A549 (cell line): Measurements from ENCODE around the gene EMX1. TPM values are rescaled to one million over a fixed set of nuclear protein-coding genes. Genes with fewer than 3 reads are reported as not detected.

Experiments used
- ATAC-seq, 2 experiments: fragments of 200-7000 bp in 1 of 2; fragments of >200 bp in 1 of 2; cut with Nextera tagmentation in 1 of 2; cut with Tn5 transposase in 1 of 2; 3 replicates each; pipeline versions ENCODE4 v1.8.0 to v1.9.1; 2018 to 2020; ENCODE audit warnings: mild to moderate bottlenecking in 1 of 2, moderate library complexity in 1 of 2
- CTCF ChIA-PET: fragments of 300-600 bp; sonication (Branson Sonifier 250); formaldehyde crosslinking; extraction: SDS; loops from one replicate; lab custom pipeline; 2021; ENCODE audit warnings: antibody characterized with exemption, inconsistent platforms; lab: Yijun Ruan, JAX
- POLR2A ChIA-PET: fragments of 350-600 bp; formaldehyde crosslinking; extraction: SDS; loops from one replicate; lab custom pipeline; 2021; ENCODE audit warnings: antibody characterized with exemption, inconsistent platforms; lab: Yijun Ruan, JAX
- DNase-seq, 2 experiments: peaks; one replicate each; pipeline versions ENCODE4 v3.0.0 to v3.0.0-alpha.2; 2011 to 2016; ENCODE audit warnings: low read depth in 1 of 2, low spot score in 1 of 2
- FAIRE-seq: peaks from 2 replicates; lab custom pipeline; 2011; peaks lifted over from hg19 to GRCh38; lab: Jason Lieb, UNC
- H3K27ac ChIP-seq, 2 experiments: fragments of >200 bp; sonication (Bioruptor Twin); formaldehyde crosslinking; 3 replicates each; pipeline ENCODE4 v1.5.1; 2016 to 2017
- H3K4me1 ChIP-seq: fragments of >200 bp; sonication (Bioruptor Twin); formaldehyde crosslinking; 3 replicates; pipeline ENCODE4 v1.6.1; 2016
- H3K4me2 ChIP-seq: fragments of >200 bp; sonication (Bioruptor Twin); formaldehyde crosslinking; 3 replicates; pipeline ENCODE4 v1.6.1; 2016
- H3K4me3 ChIP-seq: fragments of >200 bp; sonication (Bioruptor Twin); formaldehyde crosslinking; 3 replicates; pipeline ENCODE4 v1.5.1; 2016
- H3K9me3 ChIP-seq: fragments of >200 bp; sonication (Bioruptor Twin); formaldehyde crosslinking; 3 replicates; pipeline ENCODE4 v1.6.1; 2016
- BHLHE40 ChIP-seq: IDR thresholded peaks from 2 replicates; pipeline ENCODE4 v1.6.1; 2012; ENCODE audit warnings: low read depth, low read length, inconsistent platforms
- CHD2 ChIP-seq: fragments of 150-350 bp; IDR thresholded peaks from 2 replicates; pipeline ENCODE4 v1.6.1; 2014; ENCODE audit warnings: low read length; ENCODE audit not compliant: partially characterized antibody
- EHF ChIP-seq: fragments of 250-450 bp; sonication (Bioruptor Pico); IDR thresholded peaks from 2 replicates; pipeline ENCODE4 v1.5.0; 2020; ENCODE audit warnings: mild to moderate bottlenecking
- EP300 ChIP-seq, 2 experiments: fragments of >200 bp; sonication (Bioruptor Twin); formaldehyde crosslinking; IDR thresholded peaks; 2 replicates in 1 of 2; 3 replicates in 1 of 2; pipeline ENCODE4 v1.6.1; 2016 to 2017
- GATA3 ChIP-seq: IDR thresholded peaks from 2 replicates; pipeline ENCODE4 v1.6.1; 2012; ENCODE audit warnings: borderline replicate concordance
- HEYL ChIP-seq: fragments of 250-450 bp; sonication (Bioruptor Pico); IDR thresholded peaks from 2 replicates; pipeline ENCODE4 v1.8.0; 2021; ENCODE audit warnings: mild to moderate bottlenecking, moderate library complexity
- HOXB5 ChIP-seq: fragments of 250-450 bp; sonication (Bioruptor Pico); IDR thresholded peaks from 2 replicates; pipeline ENCODE4 v1.5.0; 2020; ENCODE audit warnings: mild to moderate bottlenecking, moderate library complexity
- JUN ChIP-seq, 2 experiments: fragments of >200 bp; sonication (Bioruptor Twin); formaldehyde crosslinking; IDR thresholded peaks; 2 replicates in 1 of 2; 3 replicates in 1 of 2; pipeline ENCODE4 v1.6.1; 2016 to 2017
- JUNB ChIP-seq: fragments of >200 bp; sonication (Bioruptor Twin); formaldehyde crosslinking; IDR thresholded peaks from 2 replicates; pipeline ENCODE4 v1.6.1; 2016
- MAFK ChIP-seq: fragments of 450-650 bp; IDR thresholded peaks from 2 replicates; pipeline ENCODE4 v1.6.1; 2014; ENCODE audit not compliant: partially characterized antibody
- NFE2L2 ChIP-seq: fragments of 150-350 bp; conservative IDR thresholded peaks from 2 replicates; pipeline ENCODE4 v1.6.1; 2014; ENCODE audit warnings: low read length
- NR3C1 ChIP-seq: fragments of >200 bp; sonication (Bioruptor Twin); formaldehyde crosslinking; IDR thresholded peaks from 3 replicates; pipeline ENCODE4 v1.6.1; 2017
- POLR2A ChIP-seq: IDR thresholded peaks from 2 replicates; pipeline ENCODE4 v1.6.1; 2012; ENCODE audit warnings: mild to moderate bottlenecking, low read length
- RARB ChIP-seq: fragments of 250-450 bp; sonication (Bioruptor Pico); IDR thresholded peaks from 2 replicates; pipeline ENCODE4 v1.8.0; 2021; ENCODE audit warnings: mild to moderate bottlenecking, moderate library complexity
- RFX5 ChIP-seq: fragments of 450-650 bp; IDR thresholded peaks from 2 replicates; pipeline ENCODE4 v1.7.1; 2014; ENCODE audit warnings: antibody characterized with exemption, mild to moderate bottlenecking, moderate library complexity
- ZSCAN20 ChIP-seq: fragments of 250-450 bp; sonication (Bioruptor Pico); IDR thresholded peaks from 2 replicates; pipeline ENCODE4 v1.8.0; 2022; ENCODE audit warnings: mild to moderate bottlenecking, moderate library complexity
- WGBS: methylation state at CpG from one replicate; pipeline ENCODE4 v1.1.6; 2017; ENCODE audit errors: missing lambda C conversion rate; 5-methylcytosine and 5-hydroxymethylcytosine counted together
- polyA plus RNA-seq, 4 experiments: library from polyadenylated mRNA; depleted of rRNA in 3 of 4; stranded (reverse); fragments of >200 nt; fragmentation: RNase III in 1 of 4; extraction: RNeasy Plus Mini Kit Qiagen cat#74134 plus additional on column Dnase treatment in 1 of 4; gene quantifications; 2 replicates in 3 of 4; 3 replicates in 1 of 4; pipeline ENCODE4 v1.2.3, GENCODE V29; 2011 to 2017
- TF ChIP-seq, protein P1 (sequence below): fragments of 200-600 bp; sonication (generic); IDR thresholded peaks from 2 replicates; pipeline ENCODE4 v1.6.1; 2016; ENCODE audit warnings: antibody characterized with exemption, mild to moderate bottlenecking, moderate library complexity
- TF ChIP-seq, protein P2 (sequence below): fragments of 450-650 bp; IDR thresholded peaks from 2 replicates; pipeline ENCODE4 v1.6.1; 2014; ENCODE audit warnings: antibody characterized with exemption
- TF ChIP-seq, protein P3 (sequence below): fragments of 250-450 bp; sonication (Bioruptor Pico); IDR thresholded peaks from 2 replicates; pipeline ENCODE4 v1.5.0; 2020; ENCODE audit warnings: low read depth, mild to moderate bottlenecking, moderate library complexity
- TF ChIP-seq, protein P4 (sequence below): fragments of >200 bp; sonication (Bioruptor Twin); formaldehyde crosslinking; IDR thresholded peaks from 2 replicates; pipeline ENCODE4 v1.6.1; 2016
- TF ChIP-seq, protein P5 (sequence below): fragments of >200 bp; sonication (Bioruptor Twin); formaldehyde crosslinking; IDR thresholded peaks from 3 replicates; pipeline ENCODE4 v1.5.1; 2016
- TF ChIP-seq, protein P6 (sequence below): fragments of >200 bp; sonication (Bioruptor Twin); formaldehyde crosslinking; IDR thresholded peaks from 3 replicates; pipeline ENCODE4 v1.6.1; 2016

Gene EMX1
- polyA plus RNA-seq, 2 of the 4 experiments (the other 2 are of a cell fraction): 0.05 TPM; not detected in 1

DNA sequence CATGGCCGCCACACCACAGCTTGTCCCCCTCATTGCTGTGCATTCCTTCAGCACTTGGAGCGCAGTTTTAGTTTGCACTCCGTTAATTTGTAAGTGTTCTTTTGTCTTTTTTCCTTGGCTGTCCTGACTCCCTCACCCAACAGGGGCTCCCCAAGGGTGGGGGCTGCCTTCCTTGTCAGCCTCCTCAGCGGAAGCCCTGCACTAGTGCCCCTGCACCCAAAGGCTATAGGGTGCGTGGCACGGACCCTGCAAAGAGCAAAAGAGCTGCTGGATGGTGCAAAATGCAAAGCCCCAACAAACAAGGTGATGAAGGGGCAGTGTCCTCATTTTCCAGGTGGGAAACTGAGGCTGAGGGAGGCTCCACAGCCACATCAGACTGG lies 46.8 kb downstream of the EMX1 start:
- WGBS: 92% methylated on average over 6 of the region's 6 CpGs
- CTCF ChIA-PET: interaction anchor here (1.0 to 3.1 kb wide), 6 partner anchors 10 to 249 kb away, joined by 3 to 19 read pairs (median 6); no protein-coding TSS in a partner anchor

DNA sequence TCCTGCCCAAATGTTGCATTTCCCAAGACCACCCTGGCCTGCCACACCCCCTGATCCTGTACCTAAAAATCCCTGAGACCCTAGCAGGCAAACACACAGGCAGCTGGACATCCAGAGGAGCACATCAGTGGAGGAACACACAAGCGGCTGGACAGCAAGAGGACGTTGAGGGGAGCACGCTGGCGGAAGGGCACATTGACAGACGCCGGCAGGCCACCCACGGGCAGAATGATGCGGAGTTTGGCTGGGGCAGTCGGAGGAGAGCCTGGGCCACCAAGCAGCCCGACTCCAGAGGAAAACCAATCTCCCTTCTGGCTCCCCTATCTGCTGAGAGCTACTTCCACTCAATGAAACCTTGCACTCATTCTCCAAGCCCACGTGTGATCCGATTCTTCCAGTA lies 47.7 kb downstream of the EMX1 start:
- Histone ChIP-seq H3K27ac (no peak overlapping the region; a peak in 1 of 6 replicates), H3K4me2 (no peak overlapping the region)
- POLR2A ChIA-PET: no interaction called here
- TF ChIP-seq POLR2A (no peak), RFX5 (no peak), ZSCAN20 (CRISPR knock-in tag) (no peak), JUN (IDR thresholded peaks at IDR 0.05) (no peak), HEYL (CRISPR knock-in tag) (no peak), NFE2L2 (no peak), RARB (CRISPR knock-in tag) (no peak), HOXB5 (CRISPR knock-in tag) (no peak), GATA3 (no peak), MAFK (no peak)
- TF ChIP-seq, protein P1, sequence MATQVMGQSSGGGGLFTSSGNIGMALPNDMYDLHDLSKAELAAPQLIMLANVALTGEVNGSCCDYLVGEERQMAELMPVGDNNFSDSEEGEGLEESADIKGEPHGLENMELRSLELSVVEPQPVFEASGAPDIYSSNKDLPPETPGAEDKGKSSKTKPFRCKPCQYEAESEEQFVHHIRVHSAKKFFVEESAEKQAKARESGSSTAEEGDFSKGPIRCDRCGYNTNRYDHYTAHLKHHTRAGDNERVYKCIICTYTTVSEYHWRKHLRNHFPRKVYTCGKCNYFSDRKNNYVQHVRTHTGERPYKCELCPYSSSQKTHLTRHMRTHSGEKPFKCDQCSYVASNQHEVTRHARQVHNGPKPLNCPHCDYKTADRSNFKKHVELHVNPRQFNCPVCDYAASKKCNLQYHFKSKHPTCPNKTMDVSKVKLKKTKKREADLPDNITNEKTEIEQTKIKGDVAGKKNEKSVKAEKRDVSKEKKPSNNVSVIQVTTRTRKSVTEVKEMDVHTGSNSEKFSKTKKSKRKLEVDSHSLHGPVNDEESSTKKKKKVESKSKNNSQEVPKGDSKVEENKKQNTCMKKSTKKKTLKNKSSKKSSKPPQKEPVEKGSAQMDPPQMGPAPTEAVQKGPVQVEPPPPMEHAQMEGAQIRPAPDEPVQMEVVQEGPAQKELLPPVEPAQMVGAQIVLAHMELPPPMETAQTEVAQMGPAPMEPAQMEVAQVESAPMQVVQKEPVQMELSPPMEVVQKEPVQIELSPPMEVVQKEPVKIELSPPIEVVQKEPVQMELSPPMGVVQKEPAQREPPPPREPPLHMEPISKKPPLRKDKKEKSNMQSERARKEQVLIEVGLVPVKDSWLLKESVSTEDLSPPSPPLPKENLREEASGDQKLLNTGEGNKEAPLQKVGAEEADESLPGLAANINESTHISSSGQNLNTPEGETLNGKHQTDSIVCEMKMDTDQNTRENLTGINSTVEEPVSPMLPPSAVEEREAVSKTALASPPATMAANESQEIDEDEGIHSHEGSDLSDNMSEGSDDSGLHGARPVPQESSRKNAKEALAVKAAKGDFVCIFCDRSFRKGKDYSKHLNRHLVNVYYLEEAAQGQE: no peak
- TF ChIP-seq, protein P2, sequence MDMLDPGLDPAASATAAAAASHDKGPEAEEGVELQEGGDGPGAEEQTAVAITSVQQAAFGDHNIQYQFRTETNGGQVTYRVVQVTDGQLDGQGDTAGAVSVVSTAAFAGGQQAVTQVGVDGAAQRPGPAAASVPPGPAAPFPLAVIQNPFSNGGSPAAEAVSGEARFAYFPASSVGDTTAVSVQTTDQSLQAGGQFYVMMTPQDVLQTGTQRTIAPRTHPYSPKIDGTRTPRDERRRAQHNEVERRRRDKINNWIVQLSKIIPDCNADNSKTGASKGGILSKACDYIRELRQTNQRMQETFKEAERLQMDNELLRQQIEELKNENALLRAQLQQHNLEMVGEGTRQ: no peak
- TF ChIP-seq, protein P3, sequence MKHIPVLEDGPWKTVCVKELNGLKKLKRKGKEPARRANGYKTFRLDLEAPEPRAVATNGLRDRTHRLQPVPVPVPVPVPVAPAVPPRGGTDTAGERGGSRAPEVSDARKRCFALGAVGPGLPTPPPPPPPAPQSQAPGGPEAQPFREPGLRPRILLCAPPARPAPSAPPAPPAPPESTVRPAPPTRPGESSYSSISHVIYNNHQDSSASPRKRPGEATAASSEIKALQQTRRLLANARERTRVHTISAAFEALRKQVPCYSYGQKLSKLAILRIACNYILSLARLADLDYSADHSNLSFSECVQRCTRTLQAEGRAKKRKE (CRISPR knock-in tag): no peak
- TF ChIP-seq, protein P4, sequence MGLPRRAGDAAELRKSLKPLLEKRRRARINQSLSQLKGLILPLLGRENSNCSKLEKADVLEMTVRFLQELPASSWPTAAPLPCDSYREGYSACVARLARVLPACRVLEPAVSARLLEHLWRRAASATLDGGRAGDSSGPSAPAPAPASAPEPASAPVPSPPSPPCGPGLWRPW: no peak
- TF ChIP-seq, protein P5, sequence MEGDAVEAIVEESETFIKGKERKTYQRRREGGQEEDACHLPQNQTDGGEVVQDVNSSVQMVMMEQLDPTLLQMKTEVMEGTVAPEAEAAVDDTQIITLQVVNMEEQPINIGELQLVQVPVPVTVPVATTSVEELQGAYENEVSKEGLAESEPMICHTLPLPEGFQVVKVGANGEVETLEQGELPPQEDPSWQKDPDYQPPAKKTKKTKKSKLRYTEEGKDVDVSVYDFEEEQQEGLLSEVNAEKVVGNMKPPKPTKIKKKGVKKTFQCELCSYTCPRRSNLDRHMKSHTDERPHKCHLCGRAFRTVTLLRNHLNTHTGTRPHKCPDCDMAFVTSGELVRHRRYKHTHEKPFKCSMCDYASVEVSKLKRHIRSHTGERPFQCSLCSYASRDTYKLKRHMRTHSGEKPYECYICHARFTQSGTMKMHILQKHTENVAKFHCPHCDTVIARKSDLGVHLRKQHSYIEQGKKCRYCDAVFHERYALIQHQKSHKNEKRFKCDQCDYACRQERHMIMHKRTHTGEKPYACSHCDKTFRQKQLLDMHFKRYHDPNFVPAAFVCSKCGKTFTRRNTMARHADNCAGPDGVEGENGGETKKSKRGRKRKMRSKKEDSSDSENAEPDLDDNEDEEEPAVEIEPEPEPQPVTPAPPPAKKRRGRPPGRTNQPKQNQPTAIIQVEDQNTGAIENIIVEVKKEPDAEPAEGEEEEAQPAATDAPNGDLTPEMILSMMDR: no peak
- TF ChIP-seq, protein P6, sequence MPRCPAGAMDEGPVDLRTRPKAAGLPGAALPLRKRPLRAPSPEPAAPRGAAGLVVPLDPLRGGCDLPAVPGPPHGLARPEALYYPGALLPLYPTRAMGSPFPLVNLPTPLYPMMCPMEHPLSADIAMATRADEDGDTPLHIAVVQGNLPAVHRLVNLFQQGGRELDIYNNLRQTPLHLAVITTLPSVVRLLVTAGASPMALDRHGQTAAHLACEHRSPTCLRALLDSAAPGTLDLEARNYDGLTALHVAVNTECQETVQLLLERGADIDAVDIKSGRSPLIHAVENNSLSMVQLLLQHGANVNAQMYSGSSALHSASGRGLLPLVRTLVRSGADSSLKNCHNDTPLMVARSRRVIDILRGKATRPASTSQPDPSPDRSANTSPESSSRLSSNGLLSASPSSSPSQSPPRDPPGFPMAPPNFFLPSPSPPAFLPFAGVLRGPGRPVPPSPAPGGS: no peak
- TF ChIP-seq, all 56 proteins: peak for 0
- ATAC-seq (no peak), DNase-seq (no peak), FAIRE-seq (no peak)
- WGBS: 88% methylated on average over 12 of the region's 12 CpGs
- no peaks in the 10 kb centered on the region for H3K4me1 ChIP-seq
- no peak overlapping the region for H3K4me3 ChIP-seq
- CTCF ChIA-PET: interaction anchor here (2.6 kb wide), 1 partner anchor 72 kb away, joined by 12 read pairs; no protein-coding TSS in a partner anchor
- no peaks in the 10 kb centered on the region for H3K9me3 ChIP-seq

More for the DNA sequence above, 46.8 kb downstream of the EMX1 start:
- no peak for FAIRE-seq
- no peaks in the 10 kb centered on the region for H3K4me1 ChIP-seq
- POLR2A ChIA-PET: no interaction called here
- H3K9me3 ChIP-seq: no peaks in the 10 kb centered on the region
- H3K27ac ChIP-seq: no peak overlapping the region
- DNase-seq: no peak
- TF ChIP-seq EHF (CRISPR knock-in tag) (no peak), NFE2L2 (no peak), JUNB (no peak), BHLHE40 (no peak), CHD2 (no peak), RFX5 (no peak), EP300 (IDR thresholded peaks at IDR 0.05) (no peak), NR3C1 (no peak)
- TF ChIP-seq, protein P5: no peak
- no peak overlapping the region for H3K4me2 ChIP-seq
- no peak overlapping the region for H3K4me3 ChIP-seq
- no peak for ATAC-seq
